ENCODE data around the gene ALPL. TPM values are rescaled to one million over a fixed set of nuclear protein-coding genes. Genes with fewer than 3 reads are reported as not detected.

ALPL gene
- polyA plus RNA-seq, 3 donors, result not detected

DNA sequence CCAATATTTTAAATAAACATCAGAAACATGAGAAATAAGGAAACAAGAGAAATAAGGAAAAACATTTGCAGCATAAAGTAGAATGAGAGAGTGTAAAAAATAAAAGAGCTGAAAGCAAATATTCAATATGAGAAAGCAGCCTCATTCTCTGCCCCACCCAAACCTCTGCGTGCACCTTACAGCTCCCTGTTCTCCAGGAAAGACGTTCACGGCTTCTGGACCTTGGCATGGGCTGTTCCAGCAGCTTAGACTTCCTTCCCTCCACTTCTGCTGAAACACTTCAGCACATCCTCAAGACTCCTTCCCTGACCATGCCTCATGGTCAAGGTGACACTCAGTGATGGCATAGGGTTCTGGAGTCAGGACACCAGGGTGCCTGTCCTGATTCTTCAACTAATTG lies 23.3 kb downstream of the ALPL start:
- peaks cover 0 to 8% of the 10 kb centered on the region in 2 donors for H3K27me3 ChIP-seq (ENCODE audit: control insufficient read depth in 2 of 2, insufficient read depth in 2 of 2, low read length in 2 of 2)
- peaks cover 25 to 65% (median 42%) of the 10 kb centered on the region in 3 donors for H3K27me3 Mint-ChIP-seq (ENCODE audit: low read depth in 3 of 3)
- H3K27ac Mint-ChIP-seq, result peak overlapping the region in 1 of 7 donors; percentile 14
- H3K36me3 ChIP-seq (replicated peaks in 1 of 2; ENCODE audit: control insufficient read depth in 1 of 2, insufficient read depth in 2 of 2, low read length in 2 of 2), result no peaks in the 10 kb centered on the region
- no peaks in the 10 kb centered on the region for H3K4me1 Mint-ChIP-seq
- H3K4me3 ChIP-seq (replicated peaks in 1 of 3; ENCODE audit: low read depth in 2 of 3, low read length in 3 of 3), result no peak overlapping the region
- no peak overlapping the region for H3K4me3 Mint-ChIP-seq
- H3K79me2 ChIP-seq (ENCODE audit: insufficient read depth, low read length), result no peaks in the 10 kb centered on the region
- H3K9ac ChIP-seq (ENCODE audit: insufficient read depth, low read length, poor library complexity, severe bottlenecking), result no peak overlapping the region
- no peak overlapping the region for H2AFZ ChIP-seq (ENCODE audit: insufficient read depth, low read depth, low read length, poor library complexity, severe bottlenecking)
- peaks cover 0 to 5% (median 0%) of the 10 kb centered on the region in 7 donors for H3K9me3 Mint-ChIP-seq
- intact Hi-C loops (cut with micrococcal nuclease), result no loop called here
- DNase-seq, result no peak
- no peaks in the 10 kb centered on the region for H4K20me1 ChIP-seq (ENCODE audit: insufficient read depth, low read length)
- H3K27ac ChIP-seq (ENCODE audit: low read depth in 1 of 2, low read length in 2 of 2), result no peak overlapping the region
- H3K9me3 ChIP-seq (replicated peaks in 1 of 2; ENCODE audit: control insufficient read depth in 1 of 2, insufficient read depth in 1 of 2, low read length in 2 of 2), result no peaks in the 10 kb centered on the region
- H3K4me1 ChIP-seq (ENCODE audit: control insufficient read depth in 1 of 2, insufficient read depth in 2 of 2, low read length in 2 of 2), result no peaks in the 10 kb centered on the region
- TF ChIP-seq, protein P1, sequence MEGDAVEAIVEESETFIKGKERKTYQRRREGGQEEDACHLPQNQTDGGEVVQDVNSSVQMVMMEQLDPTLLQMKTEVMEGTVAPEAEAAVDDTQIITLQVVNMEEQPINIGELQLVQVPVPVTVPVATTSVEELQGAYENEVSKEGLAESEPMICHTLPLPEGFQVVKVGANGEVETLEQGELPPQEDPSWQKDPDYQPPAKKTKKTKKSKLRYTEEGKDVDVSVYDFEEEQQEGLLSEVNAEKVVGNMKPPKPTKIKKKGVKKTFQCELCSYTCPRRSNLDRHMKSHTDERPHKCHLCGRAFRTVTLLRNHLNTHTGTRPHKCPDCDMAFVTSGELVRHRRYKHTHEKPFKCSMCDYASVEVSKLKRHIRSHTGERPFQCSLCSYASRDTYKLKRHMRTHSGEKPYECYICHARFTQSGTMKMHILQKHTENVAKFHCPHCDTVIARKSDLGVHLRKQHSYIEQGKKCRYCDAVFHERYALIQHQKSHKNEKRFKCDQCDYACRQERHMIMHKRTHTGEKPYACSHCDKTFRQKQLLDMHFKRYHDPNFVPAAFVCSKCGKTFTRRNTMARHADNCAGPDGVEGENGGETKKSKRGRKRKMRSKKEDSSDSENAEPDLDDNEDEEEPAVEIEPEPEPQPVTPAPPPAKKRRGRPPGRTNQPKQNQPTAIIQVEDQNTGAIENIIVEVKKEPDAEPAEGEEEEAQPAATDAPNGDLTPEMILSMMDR (IDR thresholded peaks at IDR 0.05), result no peak
- WGBS (ENCODE audit: insufficient coverage), result 76% methylated on average over 3 of the region's 3 CpGs
- no peaks in the 10 kb centered on the region for H3K36me3 Mint-ChIP-seq
- H3K4me2 ChIP-seq (replicated peaks; ENCODE audit: extremely low read depth, low read length, poor library complexity, severe bottlenecking), result no peak overlapping the region

DNA sequence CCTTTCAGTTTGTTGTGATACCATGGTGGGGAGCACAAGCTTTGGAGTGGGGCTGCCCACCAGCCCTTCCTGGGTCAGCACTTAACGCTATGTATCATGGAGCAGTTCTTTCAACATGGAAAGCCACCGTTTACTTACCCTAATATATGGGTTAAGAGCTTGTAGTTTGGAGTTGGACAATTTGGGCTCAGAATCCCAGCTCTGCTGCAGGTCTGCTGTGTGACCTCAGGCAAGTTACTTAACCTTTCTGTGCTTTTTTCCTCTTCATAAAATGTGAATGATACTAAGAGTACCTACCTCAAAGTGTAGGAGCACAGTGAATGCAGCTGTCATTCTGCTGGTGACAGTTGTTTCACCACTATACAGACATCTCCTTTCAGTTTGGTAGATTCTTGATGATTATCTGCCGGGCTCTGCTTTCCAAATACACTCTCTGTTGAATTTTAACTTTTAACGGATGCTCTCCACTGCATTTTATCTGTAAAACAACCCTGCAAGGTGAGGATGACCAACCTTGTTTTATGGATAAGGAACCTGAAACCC lies 23.8 kb downstream of the ALPL start:
- Mint-ChIP-seq H3K9me3 (peaks cover 0 to 3% (median 0%) of the 10 kb centered on the region in 7 donors), H3K27ac (no peak overlapping the region), H3K4me3 (no peak overlapping the region), H3K27me3 (ENCODE audit: low read depth in 3 of 3) (peaks cover 21 to 65% (median 44%) of the 10 kb centered on the region in 3 donors), H3K36me3 (no peaks in the 10 kb centered on the region), H3K4me1 (no peaks in the 10 kb centered on the region)
- DNase-seq, result no peak
- H3K36me3 ChIP-seq (replicated peaks in 1 of 2; ENCODE audit: control insufficient read depth in 1 of 2, insufficient read depth in 2 of 2, low read length in 2 of 2), result no peaks in the 10 kb centered on the region
- no peaks in the 10 kb centered on the region for H3K4me1 ChIP-seq (ENCODE audit: control insufficient read depth in 1 of 2, insufficient read depth in 2 of 2, low read length in 2 of 2)
- no CpG with 5 or more reads among the region's 4 CpGs for WGBS (ENCODE audit: insufficient coverage)
- H3K27ac ChIP-seq (ENCODE audit: low read depth in 1 of 2, low read length in 2 of 2), result no peak overlapping the region
- no peak overlapping the region for H3K4me2 ChIP-seq (replicated peaks; ENCODE audit: extremely low read depth, low read length, poor library complexity, severe bottlenecking)
- TF ChIP-seq, protein P1 (IDR thresholded peaks at IDR 0.05), result no peak
- peaks cover 0 to 13% of the 10 kb centered on the region in 2 donors for H3K27me3 ChIP-seq (ENCODE audit: control insufficient read depth in 2 of 2, insufficient read depth in 2 of 2, low read length in 2 of 2)
- no peak overlapping the region for H2AFZ ChIP-seq (ENCODE audit: insufficient read depth, low read depth, low read length, poor library complexity, severe bottlenecking)
- intact Hi-C loops (cut with micrococcal nuclease), result no loop called here
- H3K4me3 ChIP-seq (replicated peaks in 1 of 3; ENCODE audit: low read depth in 2 of 3, low read length in 3 of 3), result no peak overlapping the region
- H3K79me2 ChIP-seq (ENCODE audit: insufficient read depth, low read length), result no peaks in the 10 kb centered on the region
- H4K20me1 ChIP-seq (ENCODE audit: insufficient read depth, low read length), result no peaks in the 10 kb centered on the region
- H3K9ac ChIP-seq (ENCODE audit: insufficient read depth, low read length, poor library complexity, severe bottlenecking), result no peak overlapping the region
- H3K9me3 ChIP-seq (replicated peaks in 1 of 2; ENCODE audit: control insufficient read depth in 1 of 2, insufficient read depth in 1 of 2, low read length in 2 of 2), result no peaks in the 10 kb centered on the region
